Thyroid gland (tissue), 4 donors: ENCODE results near the gene AHRR. TPM values are rescaled to one million over a fixed set of nuclear protein-coding genes. Genes with fewer than 3 reads are reported as not detected.

ENCODE experiments used
- DNase-seq, 2 donors: peaks; one replicate each; pipeline ENCODE4 v3.0.0-alpha.2; 2019
- H3K27ac ChIP-seq, 3 donors: fragments of 200-600 bp; sonication (generic); 1 replicate in 2 of 3; 2 replicates in 1 of 3; pipeline ENCODE4 v1.5.1; 2016 to 2019; ENCODE audit warnings: mild to moderate bottlenecking in 1 of 3, moderate library complexity in 1 of 3
- H3K27me3 ChIP-seq: fragments of 200-600 bp; sonication (generic); one replicate; pipeline ENCODE4 v1.5.1; 2019
- H3K36me3 ChIP-seq, 2 donors: fragments of 200-600 bp; sonication (generic); one replicate each; pipeline ENCODE4 v1.5.1; 2016 to 2019
- H3K4me1 ChIP-seq, 2 donors: fragments of 200-600 bp; sonication (generic); one replicate each; pipeline ENCODE4 v1.5.1; 2017 to 2019
- H3K4me3 ChIP-seq, 3 donors: fragments of 200-600 bp; sonication (generic); replicated peaks in 1 of 3; 1 replicate in 2 of 3; 2 replicates in 1 of 3; pipeline ENCODE4 v1.5.1; 2016; ENCODE audit warnings: mild to moderate bottlenecking in 1 of 3
- H3K9me3 ChIP-seq: fragments of 200-600 bp; sonication (generic); one replicate; pipeline ENCODE4 v1.5.1; 2017
- POLR2A ChIP-seq, 2 donors: fragments of 450-650 bp; IDR thresholded peaks; one replicate each; pipeline ENCODE4 v1.6.1; 2017; ENCODE audit warnings: antibody characterized with exemption in 2 of 2, mild to moderate bottlenecking in 2 of 2, moderate library complexity in 1 of 2
- WGBS, 2 donors: methylation state at CpG; one replicate each; pipeline ENCODE4 v1.1.5; 2017; 5-methylcytosine and 5-hydroxymethylcytosine counted together
- intact Hi-C: fragments of 100-400 bp; cut with DNase I; formaldehyde crosslinking; loops from one replicate; pipeline ENCODE4 v1.15.1; 2023
- total RNA-seq, 4 donors: library from RNA; depleted of rRNA; stranded (reverse); fragments of >200 nt; gene quantifications; one replicate each; pipeline ENCODE4 v1.2.3, GENCODE V29; 2016
- TF ChIP-seq, protein P1 (sequence below), 6 experiments: fragments of 200-600 bp in 3 of 6; fragments of 450-650 bp in 3 of 6; sonication (generic) in 3 of 6; IDR thresholded peaks; one replicate each; pipeline ENCODE4 v1.5.1; 2016 to 2019; ENCODE audit warnings: antibody characterized with exemption in 6 of 6, mild to moderate bottlenecking in 2 of 6, inconsistent platforms in 1 of 6, moderate library complexity in 1 of 6

Gene AHRR
- total RNA-seq, 4 donors from 2014 or later, result 0.88 to 2.1 (median 1.3) TPM

DNA sequence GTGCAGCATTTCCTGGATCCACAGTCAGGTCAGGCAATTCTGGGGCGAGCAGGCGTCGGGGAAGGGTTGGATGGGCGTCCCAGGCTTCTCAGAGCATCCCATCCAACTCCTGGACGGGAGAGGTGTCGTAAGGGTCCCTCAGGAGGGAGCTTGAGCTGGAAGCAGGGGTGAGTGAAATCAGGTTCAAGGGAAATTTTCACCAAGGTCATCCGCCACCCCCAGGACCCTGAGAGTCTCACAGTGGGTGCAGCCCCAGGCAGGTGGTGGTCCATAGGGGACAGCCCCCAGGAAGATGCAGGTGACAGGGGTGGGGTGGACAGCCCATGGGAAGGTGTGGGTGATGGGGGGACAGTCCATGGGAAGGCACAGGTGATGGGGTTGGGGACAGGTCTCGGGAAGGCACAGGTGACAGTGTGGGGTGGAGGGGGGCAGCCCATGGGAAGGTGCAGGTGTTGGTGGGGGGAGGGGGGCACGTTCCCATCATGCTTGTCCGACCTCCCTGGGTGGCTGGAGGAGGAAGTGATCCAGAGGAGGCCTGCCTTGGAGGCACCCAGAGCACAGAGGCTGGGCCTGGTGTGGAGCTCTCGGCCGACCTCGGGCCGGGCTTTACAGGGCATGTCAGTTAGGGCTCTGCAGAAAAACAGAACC lies 48.9 kb downstream of the AHRR start:
- H3K4me1 ChIP-seq, result peaks cover 6 to 11% of the 10 kb centered on the region in 2 donors
- no peak for TF ChIP-seq POLR2A (IDR thresholded peaks at IDR 0.05)
- TF ChIP-seq, protein P1, sequence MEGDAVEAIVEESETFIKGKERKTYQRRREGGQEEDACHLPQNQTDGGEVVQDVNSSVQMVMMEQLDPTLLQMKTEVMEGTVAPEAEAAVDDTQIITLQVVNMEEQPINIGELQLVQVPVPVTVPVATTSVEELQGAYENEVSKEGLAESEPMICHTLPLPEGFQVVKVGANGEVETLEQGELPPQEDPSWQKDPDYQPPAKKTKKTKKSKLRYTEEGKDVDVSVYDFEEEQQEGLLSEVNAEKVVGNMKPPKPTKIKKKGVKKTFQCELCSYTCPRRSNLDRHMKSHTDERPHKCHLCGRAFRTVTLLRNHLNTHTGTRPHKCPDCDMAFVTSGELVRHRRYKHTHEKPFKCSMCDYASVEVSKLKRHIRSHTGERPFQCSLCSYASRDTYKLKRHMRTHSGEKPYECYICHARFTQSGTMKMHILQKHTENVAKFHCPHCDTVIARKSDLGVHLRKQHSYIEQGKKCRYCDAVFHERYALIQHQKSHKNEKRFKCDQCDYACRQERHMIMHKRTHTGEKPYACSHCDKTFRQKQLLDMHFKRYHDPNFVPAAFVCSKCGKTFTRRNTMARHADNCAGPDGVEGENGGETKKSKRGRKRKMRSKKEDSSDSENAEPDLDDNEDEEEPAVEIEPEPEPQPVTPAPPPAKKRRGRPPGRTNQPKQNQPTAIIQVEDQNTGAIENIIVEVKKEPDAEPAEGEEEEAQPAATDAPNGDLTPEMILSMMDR (IDR thresholded peaks at IDR 0.05), result no peak
- H3K9me3 ChIP-seq, result no peaks in the 10 kb centered on the region
- H3K27ac ChIP-seq, result no peak overlapping the region
- no peaks in the 10 kb centered on the region for H3K36me3 ChIP-seq
- no peak overlapping the region for H3K4me3 ChIP-seq
- WGBS, 2 donors, result 88 to 91% methylated on average over 14 of the region's 14 CpGs
- intact Hi-C loops, result no loop called here
- no peaks in the 10 kb centered on the region for H3K27me3 ChIP-seq
- DNase-seq, result no peak

DNA sequence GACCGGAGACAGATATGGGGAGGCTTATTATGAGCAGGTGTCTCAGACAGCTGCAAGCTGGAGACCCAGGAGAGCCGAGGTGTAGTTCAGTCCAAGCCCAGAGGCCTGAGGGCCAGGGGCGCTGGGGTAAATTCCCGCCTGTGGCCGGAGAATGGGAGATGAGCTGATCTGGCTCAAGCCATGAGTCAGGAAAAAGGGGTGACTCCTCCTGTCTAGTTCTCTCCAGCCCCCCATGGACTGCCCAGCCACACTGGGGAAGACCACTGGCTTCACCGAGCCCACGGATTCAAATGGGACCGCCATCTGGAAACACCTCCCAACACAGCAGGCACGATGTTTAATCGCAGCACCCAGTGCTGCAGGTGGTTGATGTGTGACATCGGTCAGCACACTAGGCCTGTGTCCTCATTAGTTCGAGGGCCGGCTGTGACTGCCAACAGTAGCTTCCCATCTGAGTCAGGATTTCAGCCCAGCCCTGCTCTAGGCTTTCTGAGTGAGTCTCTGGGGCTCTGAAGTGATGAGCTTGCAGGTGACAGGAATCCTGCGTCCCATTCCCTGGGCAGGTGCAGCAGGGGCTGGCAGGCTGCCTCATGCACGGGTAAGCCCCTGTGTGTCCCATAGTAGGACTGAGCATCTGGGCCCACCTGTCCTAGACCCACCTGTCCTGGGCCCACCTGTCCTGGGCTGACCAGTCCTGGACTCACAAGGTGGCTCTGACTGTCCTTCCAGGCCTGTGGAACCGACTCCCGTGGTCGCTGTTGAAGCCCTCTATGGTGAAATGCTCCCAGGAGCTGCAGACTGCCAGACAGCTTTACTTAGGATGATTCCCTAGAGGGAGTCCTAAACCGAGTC lies 49.7 kb downstream of the AHRR start:
- WGBS, 2 donors, result 89 to 95% methylated on average over 10 to 13 of the region's 19 CpGs
- DNase-seq, result no peak
- peaks cover 6 to 11% of the 10 kb centered on the region in 2 donors for H3K4me1 ChIP-seq
- H3K9me3 ChIP-seq, result no peaks in the 10 kb centered on the region
- no peak overlapping the region for H3K4me3 ChIP-seq
- TF ChIP-seq POLR2A (IDR thresholded peaks at IDR 0.05), result no peak
- TF ChIP-seq, protein P1 (IDR thresholded peaks at IDR 0.05), result no peak
- intact Hi-C loops, result no loop called here
- H3K27me3 ChIP-seq, result no peaks in the 10 kb centered on the region
- H3K27ac ChIP-seq, result no peak overlapping the region
- H3K36me3 ChIP-seq, result no peaks in the 10 kb centered on the region

DNA sequence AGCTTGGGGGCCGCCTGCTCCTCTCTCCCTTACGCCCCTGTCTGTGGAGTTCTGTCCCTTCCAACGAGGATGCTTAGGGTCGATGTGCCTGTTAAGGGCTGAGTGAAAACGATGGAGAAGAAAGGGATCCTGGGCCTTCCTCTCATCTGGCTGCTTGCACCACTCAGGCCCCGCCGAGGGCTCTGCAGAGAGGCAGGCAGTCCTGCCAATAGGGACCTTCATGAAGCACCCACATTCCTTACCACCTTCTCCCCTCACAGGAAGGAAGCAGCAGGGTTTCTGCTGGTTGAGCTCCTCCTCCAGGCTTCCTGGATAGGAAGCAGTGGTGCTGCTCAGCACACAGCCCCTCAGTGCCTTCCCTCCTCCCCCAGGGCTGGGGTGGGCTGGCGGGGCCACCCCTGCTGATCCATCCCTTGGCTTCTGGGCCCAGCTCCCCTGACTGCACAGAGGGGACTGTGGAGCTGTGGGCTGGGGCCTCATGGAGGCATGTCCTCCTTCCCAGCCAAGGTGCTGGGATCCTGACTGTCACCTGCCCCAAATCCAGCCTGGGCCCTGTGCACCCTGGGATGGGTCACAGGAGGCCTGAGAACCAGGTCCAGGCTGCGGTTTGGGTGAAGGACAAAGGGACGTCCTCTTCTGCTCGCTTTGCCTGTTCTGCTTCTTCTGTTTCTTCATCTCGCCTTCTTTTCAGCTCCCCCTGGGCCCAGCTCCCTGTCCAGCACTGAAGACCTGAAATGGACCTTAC lies 50.5 kb downstream of the AHRR start:
- DNase-seq, result no peak
- WGBS, 2 donors, result 68 to 76% methylated on average over 12 of the region's 12 CpGs
- intact Hi-C loops, result no loop called here

DNA sequence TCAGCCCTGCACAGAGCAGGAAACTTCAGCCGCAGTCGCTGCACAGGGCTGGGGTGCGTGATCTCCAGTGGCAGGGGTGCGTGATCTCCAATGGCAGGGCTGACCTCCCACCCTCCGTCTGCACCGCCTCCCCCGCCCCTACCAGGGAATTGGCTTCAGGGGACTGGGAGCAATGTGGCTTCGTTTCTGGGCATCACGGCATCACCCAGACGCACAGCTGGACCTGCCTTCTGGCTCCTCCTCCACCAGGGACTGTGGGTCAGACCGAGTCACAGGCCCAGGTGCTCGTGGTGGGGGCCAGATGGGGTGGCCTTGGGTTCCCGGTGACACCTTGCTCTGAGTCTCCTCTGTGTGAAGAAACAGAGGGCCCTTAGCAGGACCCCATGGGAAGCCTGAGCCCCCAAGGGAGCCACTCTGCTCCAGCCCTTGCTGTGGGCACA lies 51.1 kb downstream of the AHRR start:
- DNase-seq, result no peak
- Histone ChIP-seq H3K36me3 (no peaks in the 10 kb centered on the region), H3K4me1 (peaks cover 6 to 11% of the 10 kb centered on the region in 2 donors), H3K27ac (no peak overlapping the region), H3K4me3 (no peak overlapping the region), H3K9me3 (no peaks in the 10 kb centered on the region), H3K27me3 (no peaks in the 10 kb centered on the region)
- intact Hi-C loops, result no loop called here
- TF ChIP-seq, protein P1 (IDR thresholded peaks at IDR 0.05), result no peak
- no peak for TF ChIP-seq POLR2A (IDR thresholded peaks at IDR 0.05)
- WGBS, 2 donors, result 93 to 94% methylated on average over 5 to 13 of the region's 13 CpGs

More for the DNA sequence above, 50.5 kb downstream of the AHRR start:
- H3K27me3 ChIP-seq, result no peaks in the 10 kb centered on the region
- no peaks in the 10 kb centered on the region for H3K36me3 ChIP-seq
- no peak overlapping the region for H3K27ac ChIP-seq
- H3K4me3 ChIP-seq, result no peak overlapping the region
- no peaks in the 10 kb centered on the region for H3K9me3 ChIP-seq
- peaks cover 6 to 11% of the 10 kb centered on the region in 2 donors for H3K4me1 ChIP-seq
- no peak for TF ChIP-seq POLR2A (IDR thresholded peaks at IDR 0.05)
- TF ChIP-seq, protein P1 (IDR thresholded peaks at IDR 0.05), result no peak
